ENCODE data around the gene MTARC1. TPM values are rescaled to one million over a fixed set of nuclear protein-coding genes. Genes with fewer than 3 reads are reported as not detected.
A peak's percentile ranks its signal among the peaks of the same experiment; 100 is the strongest.

Gene MTARC1
- total and polyA plus RNA-seq, 9 of the 15 experiments (the other 6 are each of a cell fraction or from before 2014, with no cell fraction given), result 0.07 to 0.14 (median 0.11) TPM; not detected in 6

- Histone ChIP-seq H2AFZ (ENCODE audit: low read depth, low read length) (no peak overlapping the region), H3K9me1 (ENCODE audit: control insufficient read depth, insufficient read depth, low read length) (no peaks in the 10 kb centered on the region), H3K36me3 (ENCODE audit: control insufficient read depth, insufficient read depth, low read length) (no peaks in the 10 kb centered on the region), H3K4me3 (no peak overlapping the region), H3K79me2 (ENCODE audit: control insufficient read depth, insufficient read depth, low read length) (no peaks in the 10 kb centered on the region), H3K4me2 (ENCODE audit: insufficient read depth, low read length) (no peak overlapping the region), H3K9ac (ENCODE audit: insufficient read depth in 1 of 2, low read depth in 2 of 2, low read length in 2 of 2) (no peak overlapping the region), H3K27me3 (ENCODE audit: control insufficient read depth in 2 of 2, insufficient read depth in 2 of 2, low read length in 2 of 2) (peaks cover 2 to 20% of the 10 kb centered on the region in 2 experiments; a peak in 3 of 5 replicates), H3K27ac (ENCODE audit: extremely low read depth, low read depth, low read length) (no peak overlapping the region), H3K4me1 (replicated peaks in 1 of 2; ENCODE audit: control insufficient read depth in 2 of 2, insufficient read depth in 2 of 2, low read length in 2 of 2) (peaks cover 2 to 4% of the 10 kb centered on the region in 2 experiments; a peak in 3 of 5 replicates), H3K9me3 (replicated peaks; ENCODE audit: control insufficient read depth, insufficient read depth, low read depth, low read length) (no peaks in the 10 kb centered on the region), H4K20me1 (replicated peaks; ENCODE audit: control insufficient read depth, insufficient read depth, low read length) (0 out of 2 replicates have a peak, but pooled peaks cover 2% of the 10 kb centered on the region)
- WGBS (ENCODE audit: insufficient coverage, low coverage, missing lambda C conversion rate), result 11% methylated on average over 8 of the region's 8 CpGs
- FAIRE-seq (no peak), ATAC-seq (peak; percentile 11; the same call in 1 of the 3 replicates), DNase-seq (ENCODE audit: extremely low read depth in 1 of 4, low spot score in 3 of 4) (no peak)
- in situ Hi-C loops (cut with MboI), result loop anchor here (10.0 kb wide), 3 partner anchors 395 to 1645 kb away; no protein-coding TSS in a partner anchor
- intact Hi-C loops (cut with micrococcal nuclease), result loop anchor here (1.0 to 10.0 kb wide), 5 partner anchors 68 to 1645 kb away; partner anchors contain the start of gene HLX
- CTCF ChIA-PET (ENCODE audit: low intra/inter-chr PET ratio), result interaction anchor here (0.5 to 0.8 kb wide), 3 partner anchors 132 to 818 kb away, joined by 3 read pairs; no protein-coding TSS in a partner anchor
- POLR2A ChIA-PET, result interaction anchor here (0.7 kb wide), 1 partner anchor 12 kb away, joined by 4 read pairs; no protein-coding TSS in a partner anchor
- BruUV-seq (replicated peaks), result no TSS peak
- TF ChIP-seq, protein P1, sequence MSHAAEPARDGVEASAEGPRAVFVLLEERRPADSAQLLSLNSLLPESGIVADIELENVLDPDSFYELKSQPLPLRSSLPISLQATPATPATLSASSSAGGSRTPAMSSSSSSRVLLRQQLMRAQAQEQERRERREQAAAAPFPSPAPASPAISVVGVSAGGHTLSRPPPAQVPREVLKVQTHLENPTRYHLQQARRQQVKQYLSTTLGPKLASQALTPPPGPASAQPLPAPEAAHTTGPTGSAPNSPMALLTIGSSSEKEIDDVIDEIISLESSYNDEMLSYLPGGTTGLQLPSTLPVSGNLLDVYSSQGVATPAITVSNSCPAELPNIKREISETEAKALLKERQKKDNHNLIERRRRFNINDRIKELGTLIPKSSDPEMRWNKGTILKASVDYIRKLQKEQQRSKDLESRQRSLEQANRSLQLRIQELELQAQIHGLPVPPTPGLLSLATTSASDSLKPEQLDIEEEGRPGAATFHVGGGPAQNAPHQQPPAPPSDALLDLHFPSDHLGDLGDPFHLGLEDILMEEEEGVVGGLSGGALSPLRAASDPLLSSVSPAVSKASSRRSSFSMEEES (CRISPR knock-in tag; IDR thresholded peaks at IDR 0.05), result no peak
- TF ChIP-seq ZNF449 (CRISPR knock-in tag; IDR thresholded peaks at IDR 0.05) (no peak), CREBBP (IDR thresholded peaks at IDR 0.05; ENCODE audit: low read depth, low read length) (no peak), CHD7 (IDR thresholded peaks at IDR 0.05; ENCODE audit: low read depth, low read length) (no peak), ZNF696 (CRISPR knock-in tag; conservative IDR thresholded peaks at IDR 0.05) (no peak)
These were observed 23.0 kb downstream of the MTARC1 start for GRCh38 chr1:220809704-220810103.
